DLD1 (cell line): ENCODE data around the gene CASTOR1.
"Not testable (repeated sequence)": the region's sequence is repeated elsewhere in the genome, so short reads cannot be mapped to it uniquely, and the experiment has no call there.

Experiments used
- in situ Hi-C: cut with HindIII; loops from 2 replicates; pipeline ENCODE4 v1.10.0; 2017; ENCODE audit warnings: low sequenced_read_pairs

CASTOR1 gene

DNA sequence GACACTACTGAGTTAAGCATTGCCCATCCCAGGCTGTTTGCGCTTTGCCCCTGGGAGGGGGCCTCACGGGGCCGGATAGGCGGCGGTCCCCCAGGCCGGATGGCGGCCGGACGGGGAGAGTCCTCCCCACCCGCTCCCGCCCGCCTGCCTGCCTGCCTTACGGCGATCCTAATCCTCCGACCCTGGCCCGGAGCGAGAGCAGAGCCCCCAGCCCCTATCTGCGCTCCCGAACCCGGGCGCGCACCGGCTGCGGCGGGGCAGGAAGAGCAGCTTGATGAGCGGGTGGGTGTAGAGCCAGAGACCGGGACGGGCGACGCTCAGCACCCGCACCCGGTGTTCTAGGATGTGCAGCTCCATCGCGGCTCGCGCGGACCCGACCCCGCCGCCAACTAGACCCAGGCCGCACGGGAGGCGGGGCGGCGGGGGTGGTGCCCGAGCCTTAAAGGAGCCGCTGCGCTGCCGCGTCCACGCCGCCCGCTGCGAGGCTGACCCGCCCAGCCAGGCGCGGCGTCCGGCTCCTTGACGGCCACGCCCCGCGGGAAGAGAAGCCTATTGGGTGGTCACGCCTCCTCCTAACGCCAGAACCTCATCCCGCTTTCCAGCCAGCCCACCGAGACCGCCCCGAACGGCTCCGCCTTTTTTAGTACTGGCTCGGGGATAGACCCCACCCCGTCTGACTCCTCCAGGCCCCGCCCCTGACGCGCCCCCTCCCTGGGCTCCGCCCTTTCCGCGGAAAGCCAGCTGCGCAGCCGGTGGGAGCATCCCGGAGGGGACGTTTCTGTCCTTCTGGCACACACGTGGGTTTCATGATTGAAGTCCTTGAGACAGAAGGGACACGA lies at the start of gene CASTOR1:
CASTOR1 (minus strand) TSS at position 365 of the 839 bp plus-strand sequence; CDS start at position 357, 8 bp downstream.
- in situ Hi-C loops: loop anchor here (10.0 kb wide), 1 partner anchor 95 kb away; the partner anchor contains the start of gene RNF215

- in situ Hi-C loops: no loop called here
Observed at GRCh38 chr22:30338802-30339201, 49.5 kb upstream of the CASTOR1 start.

- in situ Hi-C loops: not testable (repeated sequence)
Observed at GRCh38 chr22:30338341-30338740, 49.0 kb upstream of the CASTOR1 start.

- in situ Hi-C loops: no loop called here
Observed at GRCh38 chr22:30337461-30337778, 48.1 kb upstream of the CASTOR1 start.

- in situ Hi-C loops: no loop called here
Observed at GRCh38 chr22:30336752-30337460, 47.6 kb upstream of the CASTOR1 start.

DNA sequence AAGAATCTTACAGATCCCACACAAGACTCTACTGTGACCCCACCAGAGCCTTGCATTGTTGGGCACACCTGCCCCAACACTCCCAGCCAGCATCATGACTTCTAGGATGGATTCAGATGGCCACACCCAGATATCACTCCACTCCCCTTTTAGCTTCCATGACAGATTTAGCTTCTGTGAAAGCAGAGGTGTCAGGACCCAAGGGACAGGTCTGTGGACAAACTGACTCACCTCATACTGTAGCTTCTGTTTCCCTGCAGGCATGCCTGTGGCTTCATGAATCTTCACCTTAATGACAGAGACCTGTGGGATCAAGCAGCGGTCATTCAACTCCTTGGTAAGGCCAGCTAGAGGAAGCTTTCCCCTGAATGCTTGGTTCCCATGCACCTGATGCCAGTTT lies 45.9 kb upstream of the CASTOR1 start:
- in situ Hi-C loops: no loop called here

- in situ Hi-C loops: no loop called here
Observed at GRCh38 chr22:30334646-30335045, 45.3 kb upstream of the CASTOR1 start.

- in situ Hi-C loops: no loop called here
Observed at GRCh38 chr22:30333707-30334087, 44.4 kb upstream of the CASTOR1 start.

DNA sequence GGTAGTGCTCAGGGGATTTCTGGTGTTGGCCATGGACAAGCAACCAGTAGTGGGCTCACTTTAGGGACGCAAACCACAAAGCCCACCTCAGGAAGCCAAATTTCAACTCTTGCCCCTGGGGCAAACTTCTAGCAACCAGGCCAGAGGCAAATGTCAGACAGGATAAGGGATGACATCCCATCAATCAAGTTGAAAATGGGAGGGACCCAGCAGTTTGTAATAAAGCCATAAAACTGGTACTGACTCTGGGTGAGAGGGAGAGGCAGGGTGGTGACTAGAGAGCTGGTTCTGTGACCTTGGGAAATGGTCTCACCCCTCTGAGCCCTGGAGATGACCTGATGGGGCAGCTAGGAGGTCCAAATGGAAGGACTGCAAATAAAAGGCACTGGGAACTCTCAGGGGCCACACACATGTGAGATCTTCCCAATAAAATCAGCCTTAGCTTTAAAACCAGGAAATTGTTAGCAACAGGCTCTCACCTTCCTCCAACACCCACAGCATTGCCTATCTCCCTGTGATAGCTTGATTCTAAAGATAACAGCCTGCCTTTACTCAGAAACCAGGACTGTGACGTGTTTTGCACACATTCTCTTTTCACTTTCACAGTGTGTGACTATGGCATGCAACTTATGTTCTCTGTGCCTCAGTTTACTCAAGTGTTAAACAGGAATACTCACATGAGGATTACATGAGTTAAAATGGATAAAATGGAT lies 43.8 kb upstream of the CASTOR1 start:
- in situ Hi-C loops: no loop called here

DNA sequence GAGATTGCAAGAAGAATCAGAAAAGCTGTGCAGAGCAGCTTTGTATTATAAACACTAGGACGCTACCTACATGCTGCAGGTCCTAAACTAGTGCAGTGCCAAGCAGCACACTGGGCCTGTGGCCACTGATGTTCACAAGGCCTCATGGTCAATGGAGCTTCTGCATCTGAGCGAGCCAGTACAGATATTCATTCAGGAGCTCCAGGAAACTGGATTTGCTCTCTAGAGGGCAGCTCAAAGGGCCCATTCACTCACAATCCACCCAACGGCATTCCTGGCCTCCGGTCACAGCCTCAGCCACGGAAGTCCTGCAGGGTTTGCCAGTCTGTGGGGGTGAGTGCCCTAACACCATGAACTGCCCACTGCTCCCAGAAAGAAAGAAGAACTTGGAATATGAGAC lies 43.2 kb upstream of the CASTOR1 start:
- in situ Hi-C loops: no loop called here

GRCh38 chr22:30328466-30329049 lies 39.3 kb upstream of the CASTOR1 start:
- in situ Hi-C loops: no loop called here

DNA sequence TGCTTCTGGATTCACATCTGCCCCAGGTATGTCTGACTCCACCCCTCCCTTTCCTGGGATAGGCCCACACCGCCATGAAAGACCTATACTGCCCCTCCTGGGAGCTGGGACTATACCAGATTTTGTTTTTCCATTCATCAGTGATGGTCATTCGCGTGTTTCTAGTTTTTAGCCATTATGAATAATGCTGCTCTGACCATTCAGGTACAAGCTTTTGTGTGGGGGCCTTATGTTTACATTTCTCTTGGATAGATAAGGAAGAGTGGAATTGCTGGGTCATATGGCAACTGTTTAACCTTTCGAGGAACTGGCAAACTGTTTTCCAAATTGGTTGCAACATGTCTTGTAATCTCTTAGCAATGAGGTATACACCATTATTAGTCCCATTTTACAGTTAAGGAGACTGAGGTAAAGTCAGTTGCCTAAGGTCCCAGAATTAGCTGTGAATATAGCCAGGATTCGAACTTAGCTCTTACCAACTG lies 38.6 kb upstream of the CASTOR1 start:
- in situ Hi-C loops: no loop called here

DNA sequence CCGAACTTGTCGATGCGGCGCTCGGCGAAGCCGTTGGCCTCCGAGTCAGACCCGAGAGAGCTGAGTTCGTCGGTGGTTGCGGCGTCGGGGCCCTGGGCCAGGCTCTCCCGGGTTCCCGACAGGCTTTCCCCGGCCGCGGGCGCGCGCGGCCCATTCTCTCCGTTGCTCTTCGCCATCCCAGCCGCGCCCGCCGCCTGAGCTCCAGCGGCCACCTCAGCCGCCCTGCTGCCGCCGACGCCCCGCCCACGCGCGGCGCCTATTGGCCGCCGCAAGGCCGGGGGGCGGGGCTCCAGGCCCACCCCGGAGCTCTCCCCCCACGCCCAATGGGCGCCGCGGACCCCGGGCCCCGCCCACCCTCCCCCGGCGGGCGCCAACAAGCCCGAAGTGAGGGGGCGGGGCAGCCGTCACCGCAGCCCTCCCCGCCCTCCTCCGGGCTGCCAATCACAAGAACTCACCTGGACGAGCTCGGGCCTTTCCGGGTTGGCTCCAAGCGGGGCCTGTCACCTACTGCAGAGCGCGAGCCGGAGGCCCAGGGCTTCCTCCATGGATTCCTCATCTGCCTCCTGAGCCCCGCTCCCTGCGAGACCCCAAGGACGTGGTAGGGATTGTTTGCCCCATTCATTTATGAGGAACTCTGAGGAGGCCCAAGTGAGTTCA lies 37.5 kb upstream of the CASTOR1 start, which contains the start of gene TBC1D10A:
TBC1D10A (minus strand) TSS at position 236 of the 657 bp plus-strand sequence; CDS start at position 176, 60 bp downstream.
- in situ Hi-C loops: no loop called here

DNA sequence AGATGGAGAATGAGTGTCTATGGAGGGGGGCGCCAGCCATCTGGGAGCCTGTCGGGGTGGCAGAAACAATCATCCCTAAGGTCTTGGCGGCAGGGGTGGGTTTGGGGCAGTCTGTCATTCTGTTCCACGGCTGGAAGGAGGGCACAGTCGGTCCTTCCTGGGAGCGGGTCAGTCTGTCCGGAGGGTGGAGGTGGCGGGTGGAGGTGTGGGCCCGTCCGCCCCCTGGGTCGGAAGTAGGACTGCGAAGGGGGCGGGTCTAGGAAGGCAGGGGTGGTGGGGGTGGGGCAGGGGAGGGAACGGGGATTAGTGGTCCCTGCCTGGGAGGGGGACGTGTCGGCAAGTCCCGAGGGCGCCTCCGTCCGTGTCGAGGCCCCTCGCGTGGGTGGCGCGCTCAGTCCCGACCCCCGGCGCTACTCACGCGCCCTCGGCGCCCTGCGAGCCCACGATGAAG lies 37.0 kb upstream of the CASTOR1 start:
- in situ Hi-C loops: no loop called here

DNA sequence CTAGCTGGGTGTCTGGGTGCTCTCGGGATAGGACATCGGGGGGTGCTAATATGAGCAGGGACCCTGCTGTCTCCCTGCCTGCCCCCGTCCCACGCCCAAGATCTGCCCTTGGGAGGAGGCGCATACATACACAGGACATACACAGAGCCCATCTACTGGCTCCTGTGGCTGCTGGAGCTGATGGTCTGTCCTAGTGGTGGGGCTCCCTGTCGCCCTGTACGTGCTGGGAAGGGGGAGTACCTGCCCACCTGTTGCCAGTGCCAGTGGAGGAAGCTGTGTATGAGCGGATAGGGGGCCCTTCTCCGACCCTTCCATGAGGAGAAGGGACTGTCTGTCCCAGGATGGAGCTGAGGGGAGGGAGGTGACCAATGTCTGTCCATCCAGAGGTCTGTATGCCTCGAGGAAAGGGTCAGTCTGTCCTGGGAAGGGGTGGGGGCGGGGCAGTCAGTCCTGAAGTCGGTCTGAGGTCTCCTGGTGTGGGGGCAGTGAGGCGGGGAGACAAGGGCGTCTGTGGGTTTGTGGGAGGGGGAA lies 36.5 kb upstream of the CASTOR1 start:
- in situ Hi-C loops: no loop called here

DNA sequence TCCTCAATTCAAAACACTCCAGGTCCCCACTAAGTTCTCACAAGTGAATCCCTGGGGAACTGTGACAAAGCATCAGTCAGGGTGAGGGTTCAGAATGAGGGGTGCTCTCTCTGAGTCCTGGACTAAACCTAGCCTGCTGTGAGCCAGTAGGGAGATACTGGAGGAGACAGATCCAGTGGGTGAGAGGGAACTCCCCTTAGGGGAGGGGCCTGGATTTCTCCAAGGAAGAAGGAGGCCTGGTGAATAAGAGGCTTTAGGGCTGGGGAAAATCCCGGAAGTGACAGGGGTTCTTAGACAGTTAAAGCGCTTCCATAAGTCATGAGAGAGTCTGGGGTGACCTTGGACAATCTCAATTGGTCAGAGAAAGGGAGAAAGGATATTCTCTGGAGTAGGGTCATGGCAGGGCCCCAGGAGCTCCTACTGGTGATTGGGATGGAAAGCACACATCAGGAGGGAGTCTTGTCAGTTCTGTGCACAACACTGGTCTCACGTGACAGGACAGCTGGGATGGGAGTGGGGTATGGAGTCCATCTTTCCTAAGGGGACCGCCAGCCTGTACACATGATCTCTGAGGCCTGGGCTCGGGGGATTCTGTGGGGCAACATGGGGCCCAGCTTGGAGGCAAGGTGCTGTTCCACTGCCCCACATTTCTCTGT lies 35.9 kb upstream of the CASTOR1 start:
- in situ Hi-C loops: no loop called here

- in situ Hi-C loops: no loop called here
Observed at GRCh38 chr22:30324014-30324730, 34.9 kb upstream of the CASTOR1 start.

GRCh38 chr22:30323246-30323645 lies 33.9 kb upstream of the CASTOR1 start:
- in situ Hi-C loops: no loop called here

GRCh38 chr22:30321461-30321860 lies 32.2 kb upstream of the CASTOR1 start:
- in situ Hi-C loops: no loop called here
